Heart right ventricle (tissue), 16 donors: ENCODE measurements around the gene FAM13A. TPM values are rescaled to one million over a fixed set of nuclear protein-coding genes. Genes with fewer than 3 reads are reported as not detected.
A peak's percentile ranks its signal among the peaks of the same experiment; 100 is the strongest.
"Not testable (repeated sequence)": the region's sequence is repeated elsewhere in the genome, so short reads cannot be mapped to it uniquely, and the experiment has no call there.

Experiments used
- ATAC-seq, 8 donors: fragments of 200-7000 bp; cut with Tn5 transposase; one replicate each; pipeline ENCODE4 v1.9.1; 2020; ENCODE audit warnings: mild to moderate bottlenecking in 8 of 8, moderate library complexity in 8 of 8, moderate number of reproducible peaks in 1 of 8
- DNase-seq, 2 donors: peaks; one replicate each; pipeline ENCODE4 v3.0.0-alpha.2; 2020
- H3K27ac ChIP-seq, 10 donors: fragments of 200-600 bp; sonication (generic) in 2 of 10; one replicate each; pipeline versions ENCODE4 v1.5.0 to v1.8.0; 2020 to 2022; ENCODE audit warnings: mild to moderate bottlenecking in 3 of 10
- H3K27me3 ChIP-seq, 7 donors: fragments of 200-600 bp; one replicate each; pipeline ENCODE4 v1.8.0; 2021 to 2022; ENCODE audit warnings: mild to moderate bottlenecking in 2 of 7
- H3K36me3 ChIP-seq, 9 donors: fragments of 200-600 bp; sonication (generic) in 1 of 9; one replicate each; pipeline versions ENCODE4 v1.5.0 to v1.8.0; 2020 to 2022; ENCODE audit warnings: mild to moderate bottlenecking in 2 of 9
- H3K4me1 ChIP-seq, 9 donors: fragments of 200-600 bp; sonication (generic) in 1 of 9; one replicate each; pipeline versions ENCODE4 v1.5.0 to v1.8.0; 2020 to 2022; ENCODE audit warnings: mild to moderate bottlenecking in 4 of 9
- H3K4me3 ChIP-seq, 10 donors: fragments of 200-600 bp; sonication (generic) in 2 of 10; one replicate each; pipeline versions ENCODE4 v1.5.0 to v1.8.0; 2020 to 2022; ENCODE audit warnings: mild to moderate bottlenecking in 7 of 10, moderate library complexity in 2 of 10
- H3K9me3 ChIP-seq, 11 donors: fragments of 200-600 bp in 10 of 11; sonication (generic) in 2 of 11; one replicate each; pipeline versions ENCODE4 v1.5.0 to v1.8.0; 2013 to 2022; ENCODE audit warnings: mild to moderate bottlenecking in 2 of 11, control low read depth in 1 of 11, moderate library complexity in 1 of 11
- CTCF ChIP-seq, 9 donors: fragments of 200-600 bp; sonication (generic) in 2 of 9; IDR thresholded peaks; one replicate each; pipeline versions ENCODE4 v1.5.0 to v1.8.0; 2021 to 2022; ENCODE audit warnings: antibody characterized with exemption in 9 of 9, mild to moderate bottlenecking in 5 of 9, moderate library complexity in 1 of 9
- WGBS, 2 donors: extraction: QIAGEN DNeasy Blood & Tissue Kit; methylation state at CpG; one replicate each; pipeline ENCODE4 v1.1.7; 2013; ENCODE audit warnings: inconsistent platforms in 1 of 2; 5-methylcytosine and 5-hydroxymethylcytosine counted together
- intact Hi-C, 10 donors: fragments of 100-400 bp; cut with DNase I; formaldehyde crosslinking; loops; one replicate each; pipeline versions ENCODE4 v1.11.1 to v1.14.2; 2022
- polyA plus RNA-seq, 2 donors: library from polyadenylated mRNA; stranded (reverse); fragments of 200-250 nt; gene quantifications; one replicate each; pipeline ENCODE4 v1.2.3, GENCODE V29; 2013
- total RNA-seq, 10 donors: library from RNA; stranded (reverse); fragmentation: NEBNext Ultra II Directional in 3 of 10; extraction: Animal tissue kit (Norgen Biotek cat#: 25700) in 3 of 10; gene quantifications; one replicate each; pipeline versions ENCODE4 v1.2.1 to v1.2.4, GENCODE V29; 2021 to 2023
- donor health status: Arrhythmogenic right ventricular cardiomyopathy.
- donor health status: ischemic (EF 13 %, LVEDD 7.1; RV severe dilation, severe dysfunction).
- donor health status: healthy with polysubstance abuse.
- donor health status: DM: no; HTN: yes; CAD: no.
- donor health status: DM: no; HTN: no; CAD: no.
- donor health status: ischemic (EF 25% LVEDD 6.9; RV normal size, moderate dysfunction).
- donor health status: ischemic (EF 25% LVEDD 5.7; RV mildly dilated, moderate dysfunction).
- donor health status: healthy.
- donor health status: DM: yes; HTN: yes; CAD: no.
- donor health status: Ischemic cardiomyopathy.
- donor health status: ischemic (EF 35%, LVEDD 5.7; RV mildly dilated, moderate dysfunction).
- donor health status: nonischemic (EF 11% LVEDD 7.7; RV severe dilation, severe dysfunction).
- donor health status: DM: yes; HTN: yes; CAD: no.
- donor health status: PGD.
- donor health status: ischemic (EF 29% LVEDD 5.4; RV normal size, mild dysfunction).
- donor health status: nonischemic (EF 23%, LVEDD 6.1; RV moderate dilation, normal function).

Gene FAM13A
- total and polyA plus RNA-seq, 12 donors: 2.4 to 18.4 (median 14.1) TPM

GRCh38 chr4:88891636-88892035, 165.3 kb downstream of the FAM13A start:
- ATAC-seq: no peak
- 94 to 100% methylated on average over 1 of the region's 1 CpG for WGBS, 2 donors
- H3K27ac ChIP-seq: no peak overlapping the region

GRCh38 chr4:88887409-88887808, 169.6 kb downstream of the FAM13A start:
- intact Hi-C loops, H3K9me3 ChIP-seq, DNase-seq, H3K27ac ChIP-seq, ATAC-seq, H3K4me1 ChIP-seq, H3K4me3 ChIP-seq, H3K36me3 ChIP-seq, H3K27me3 ChIP-seq: not testable (repeated sequence)
- WGBS, 2 donors: 90 to 92% methylated on average over 3 of the region's 3 CpGs

More at GRCh38 chr4:88891636-88892035, 165.3 kb downstream of the FAM13A start:
- H3K27me3 ChIP-seq: no peaks in the 10 kb centered on the region
- no peaks in the 10 kb centered on the region for H3K36me3 ChIP-seq
- no peaks in the 10 kb centered on the region for H3K4me1 ChIP-seq
- no peak for TF ChIP-seq CTCF (IDR thresholded peaks at IDR 0.05)
- no peaks in the 10 kb centered on the region for H3K9me3 ChIP-seq
- no peak for DNase-seq
- H3K4me3 ChIP-seq: no peak overlapping the region
- intact Hi-C loops: no loop called here

GRCh38 chr4:88881227-88881569, 175.8 kb downstream of the FAM13A start:
- peaks cover 0 to 8% (median 0%) of the 10 kb centered on the region in 11 donors for H3K9me3 ChIP-seq
- no peak overlapping the region for H3K4me3 ChIP-seq
- H3K4me1 ChIP-seq: peaks cover 0 to 7% (median 0%) of the 10 kb centered on the region in 9 donors
- no peak overlapping the region for H3K27ac ChIP-seq
- H3K27me3 ChIP-seq: no peaks in the 10 kb centered on the region
- H3K36me3 ChIP-seq: no peaks in the 10 kb centered on the region
- intact Hi-C loops: no loop called here
- DNase-seq (no peak), ATAC-seq (peak in 1 of 8 donors; percentile 11)
- no peak for TF ChIP-seq CTCF (IDR thresholded peaks at IDR 0.05)
- 59 to 80% methylated on average over 2 of the region's 2 CpGs for WGBS, 2 donors

GRCh38 chr4:88880501-88881226, 176.3 kb downstream of the FAM13A start:
- ATAC-seq: peak in 2 of 8 donors; percentile 34 to 57
- Histone ChIP-seq H3K27ac (peak overlapping the region in 1 of 10 donors; percentile 17), H3K4me1 (peaks cover 0 to 7% (median 0%) of the 10 kb centered on the region in 9 donors), H3K9me3 (peaks cover 0 to 12% (median 0%) of the 10 kb centered on the region in 11 donors), H3K27me3 (no peaks in the 10 kb centered on the region), H3K36me3 (no peaks in the 10 kb centered on the region), H3K4me3 (no peak overlapping the region)
- intact Hi-C loops: no loop called here
- DNase-seq: no peak
- no peak for TF ChIP-seq CTCF (IDR thresholded peaks at IDR 0.05)
- 77 to 78% methylated on average over 9 to 11 of the region's 11 CpGs for WGBS, 2 donors

- ATAC-seq (no peak), DNase-seq (no peak)
- 64% methylated on average over 4 of the region's 4 CpGs for WGBS, 2 donors
- H3K4me1 ChIP-seq: peaks cover 0 to 7% (median 0%) of the 10 kb centered on the region in 9 donors
- peaks cover 0 to 12% (median 0%) of the 10 kb centered on the region in 11 donors for H3K9me3 ChIP-seq
- TF ChIP-seq CTCF (IDR thresholded peaks at IDR 0.05): no peak
- intact Hi-C loops: no loop called here
- H3K27me3 ChIP-seq: no peaks in the 10 kb centered on the region
- H3K4me3 ChIP-seq: no peak overlapping the region
- peak overlapping the region in 1 of 10 donors; percentile 17 for H3K27ac ChIP-seq
- H3K36me3 ChIP-seq: no peaks in the 10 kb centered on the region
Observed at GRCh38 chr4:88879991-88880390, 177.0 kb downstream of the FAM13A start.
